Hepatocyte (in vitro differentiated cells): Measurements from ENCODE around the gene ZBTB8A.

Source experiments
- EZH2 ChIP-seq: fragments of 200-600 bp; sonication (generic); IDR thresholded peaks from 2 replicates; pipeline ENCODE4 v1.6.1; 2016; ENCODE audit warnings: antibody characterized with exemption, mild to moderate bottlenecking, borderline replicate concordance
- EZH2phosphoT487 ChIP-seq: fragments of 200-600 bp; sonication (generic); IDR thresholded peaks from one replicate; pipeline ENCODE4 v1.6.1; 2018; ENCODE audit warnings: antibody characterized with exemption, mild to moderate bottlenecking, low read depth, moderate library complexity; ENCODE audit not compliant: unreplicated experiment, severe bottlenecking
- TF ChIP-seq, protein P1 (sequence below): fragments of 200-600 bp; sonication (generic); IDR thresholded peaks from 2 replicates; pipeline ENCODE4 v1.5.1; 2016; ENCODE audit warnings: antibody characterized with exemption, mild to moderate bottlenecking; ENCODE audit not compliant: poor library complexity

DNA sequence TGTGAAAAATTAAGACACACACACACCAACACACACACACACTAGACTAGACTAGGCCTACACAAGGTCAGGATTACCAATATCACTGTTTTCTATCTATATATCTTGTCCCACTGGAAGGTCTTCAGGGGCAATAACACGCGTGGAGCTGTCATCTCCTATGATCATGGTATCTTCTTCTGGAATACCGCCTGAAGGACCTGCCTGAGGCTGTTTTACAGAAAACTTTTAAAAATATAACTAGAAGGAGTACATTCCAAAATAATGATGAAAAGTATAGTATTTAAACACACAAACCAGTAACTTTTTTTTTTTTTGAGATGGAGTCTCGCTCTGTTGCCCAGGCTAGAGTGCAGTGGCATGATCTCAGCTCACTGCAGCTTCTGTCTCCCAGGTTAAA is 20.3 kb upstream of the ZBTB8A start:
- TF ChIP-seq EZH2 (no peak), EZH2phosphoT487 (no peak)
- TF ChIP-seq, protein P1, sequence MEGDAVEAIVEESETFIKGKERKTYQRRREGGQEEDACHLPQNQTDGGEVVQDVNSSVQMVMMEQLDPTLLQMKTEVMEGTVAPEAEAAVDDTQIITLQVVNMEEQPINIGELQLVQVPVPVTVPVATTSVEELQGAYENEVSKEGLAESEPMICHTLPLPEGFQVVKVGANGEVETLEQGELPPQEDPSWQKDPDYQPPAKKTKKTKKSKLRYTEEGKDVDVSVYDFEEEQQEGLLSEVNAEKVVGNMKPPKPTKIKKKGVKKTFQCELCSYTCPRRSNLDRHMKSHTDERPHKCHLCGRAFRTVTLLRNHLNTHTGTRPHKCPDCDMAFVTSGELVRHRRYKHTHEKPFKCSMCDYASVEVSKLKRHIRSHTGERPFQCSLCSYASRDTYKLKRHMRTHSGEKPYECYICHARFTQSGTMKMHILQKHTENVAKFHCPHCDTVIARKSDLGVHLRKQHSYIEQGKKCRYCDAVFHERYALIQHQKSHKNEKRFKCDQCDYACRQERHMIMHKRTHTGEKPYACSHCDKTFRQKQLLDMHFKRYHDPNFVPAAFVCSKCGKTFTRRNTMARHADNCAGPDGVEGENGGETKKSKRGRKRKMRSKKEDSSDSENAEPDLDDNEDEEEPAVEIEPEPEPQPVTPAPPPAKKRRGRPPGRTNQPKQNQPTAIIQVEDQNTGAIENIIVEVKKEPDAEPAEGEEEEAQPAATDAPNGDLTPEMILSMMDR: no peak
